Neural progenitor cell (in vitro differentiated cells): Measurements from ENCODE around the gene SMAGP.

ENCODE experiments used
- CTCF ChIP-seq: fragments of 200-600 bp; sonication (generic); IDR thresholded peaks from 2 replicates; pipeline ENCODE4 v1.5.1; 2017; ENCODE audit warnings: antibody characterized with exemption, mild to moderate bottlenecking
- EZH2 ChIP-seq: fragments of 200-600 bp; sonication (generic); IDR thresholded peaks from 2 replicates; pipeline ENCODE4 v1.6.1; 2017; ENCODE audit warnings: antibody characterized with exemption, mild to moderate bottlenecking, moderate library complexity

DNA sequence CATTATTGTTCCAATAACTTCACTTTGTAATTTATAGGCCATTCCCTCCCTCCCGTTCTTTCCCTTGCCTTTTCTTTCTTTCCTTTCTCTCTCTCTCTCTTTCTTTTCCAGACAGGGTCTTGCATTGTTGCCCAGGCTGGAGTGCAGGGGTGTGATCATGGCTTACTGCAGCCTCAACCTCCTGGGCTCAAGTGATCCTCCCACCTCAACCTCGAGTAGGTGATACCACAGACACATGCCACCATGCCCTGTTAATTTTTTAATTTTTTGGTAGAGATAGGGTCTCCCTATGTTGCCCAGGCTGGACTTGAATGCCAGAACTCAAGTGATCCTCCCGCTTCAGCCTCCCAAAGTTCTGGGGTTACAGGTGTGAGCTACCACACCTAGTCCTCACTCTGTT is 45.6 kb downstream of the SMAGP start:
- TF ChIP-seq CTCF, result no peak
- TF ChIP-seq EZH2, result no peak
